Tibial artery (tissue), 4 donors: ENCODE results near the gene ZNF219.
"Not testable (repeated sequence)": the region's sequence is repeated elsewhere in the genome, so short reads cannot be mapped to it uniquely, and the experiment has no call there.

Source experiments
- DNase-seq, 2 donors: peaks; one replicate each; pipeline ENCODE4 v3.0.0-alpha.2; 2019
- H3K27ac ChIP-seq, 2 donors: fragments of 200-600 bp; sonication (generic) in 1 of 2; 1 replicate in 1 of 2; 2 replicates in 1 of 2; pipeline ENCODE4 v1.5.1; 2018 to 2019; ENCODE audit warnings: mild to moderate bottlenecking in 1 of 2
- H3K27me3 ChIP-seq, 2 donors: fragments of 200-600 bp; sonication (generic) in 1 of 2; one replicate each; pipeline versions ENCODE4 v1.5.1 to v1.6.0; 2016 to 2019
- H3K36me3 ChIP-seq, 3 donors: fragments of 200-600 bp; sonication (generic) in 2 of 3; one replicate each; pipeline ENCODE4 v1.5.1; 2016 to 2019; ENCODE audit warnings: mild to moderate bottlenecking in 2 of 3
- H3K4me1 ChIP-seq, 4 donors: fragments of 200-600 bp; sonication (generic) in 2 of 4; 1 replicate in 3 of 4; 2 replicates in 1 of 4; pipeline ENCODE4 v1.5.1; 2016 to 2019
- H3K4me3 ChIP-seq, 2 donors: fragments of 200-600 bp; sonication (generic) in 1 of 2; 1 replicate in 1 of 2; 2 replicates in 1 of 2; pipeline ENCODE4 v1.5.1; 2018 to 2019; ENCODE audit warnings: mild to moderate bottlenecking in 2 of 2
- H3K9me3 ChIP-seq, 3 donors: fragments of 200-600 bp; sonication (generic) in 1 of 3; one replicate each; pipeline ENCODE4 v1.5.1; 2016 to 2019
- intact Hi-C: fragments of 100-400 bp; cut with DNase I; formaldehyde crosslinking; loops from one replicate; pipeline ENCODE4 v1.15.0; 2023; ENCODE audit warnings: low total_unique reads
- TF ChIP-seq, protein P1 (sequence below), 2 experiments: fragments of 200-600 bp in 1 of 2; fragments of 450-650 bp in 1 of 2; IDR thresholded peaks; one replicate each; pipeline ENCODE4 v1.5.1; 2017 to 2019; ENCODE audit warnings: antibody characterized with exemption in 2 of 2, mild to moderate bottlenecking in 1 of 2, moderate library complexity in 1 of 2

Gene ZNF219

DNA sequence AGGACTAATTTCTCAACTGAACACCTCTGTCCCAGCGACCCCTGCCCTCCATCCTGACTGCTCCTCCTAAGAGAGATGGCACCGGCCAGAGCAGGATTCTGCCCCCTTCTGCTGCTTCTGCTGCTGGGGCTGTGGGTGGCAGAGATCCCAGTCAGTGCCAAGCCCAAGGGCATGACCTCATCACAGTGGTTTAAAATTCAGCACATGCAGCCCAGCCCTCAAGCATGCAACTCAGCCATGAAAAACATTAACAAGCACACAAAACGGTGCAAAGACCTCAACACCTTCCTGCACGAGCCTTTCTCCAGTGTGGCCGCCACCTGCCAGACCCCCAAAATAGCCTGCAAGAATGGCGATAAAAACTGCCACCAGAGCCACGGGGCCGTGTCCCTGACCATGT is 55.5 kb downstream of the ZNF219 start:
- intact Hi-C loops, result no loop called here
- H3K4me3 ChIP-seq, result no peak overlapping the region
- DNase-seq, result no peak

DNA sequence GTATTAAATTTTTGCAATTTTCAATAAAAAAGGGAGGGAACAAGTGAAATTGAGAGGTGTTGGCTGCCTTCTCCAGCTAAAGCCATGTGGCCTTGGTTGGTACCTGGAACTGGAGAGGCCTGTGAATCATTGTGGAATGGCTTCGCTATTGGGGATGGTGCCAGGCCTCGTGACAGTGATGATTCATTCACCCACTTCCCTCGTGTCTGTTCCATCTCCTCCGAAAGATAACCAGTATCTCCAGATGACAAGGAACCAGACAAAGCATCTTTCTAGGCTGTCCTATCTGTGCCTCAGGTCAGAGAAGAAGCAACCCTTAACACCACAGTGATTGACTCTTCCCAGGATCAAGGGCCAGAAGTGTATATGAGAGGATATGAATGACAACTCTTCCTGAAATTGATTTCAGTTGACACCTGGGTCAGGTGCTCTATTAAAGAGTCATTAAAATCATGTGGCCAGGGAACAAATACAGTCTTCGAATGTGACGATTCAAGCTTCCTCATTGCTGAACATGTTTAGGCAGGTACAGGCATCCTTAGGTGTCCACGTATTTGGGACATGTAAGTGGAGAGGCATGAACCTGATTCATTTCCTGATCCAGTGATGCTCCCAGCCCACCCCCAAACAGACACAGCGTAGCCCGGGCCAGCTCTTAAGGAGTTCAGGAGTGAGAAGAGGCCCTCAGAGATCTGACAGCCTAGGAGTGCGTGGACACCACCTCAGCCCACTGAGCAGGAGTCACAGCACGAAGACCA is 56.6 kb downstream of the ZNF219 start, which contains the start of gene RNASE7:
TSS of gene RNASE7 (plus strand) at position 687 of the 758 bp plus-strand sequence. CDS start 631 bp downstream, outside the sequence.
- Histone ChIP-seq H3K4me1 (peaks cover 0 to 25% (median 19%) of the 10 kb centered on the region in 4 donors), H3K36me3 (no peaks in the 10 kb centered on the region), H3K27ac (no peak within 1 kb of the TSS), H3K27me3 (peaks cover 0 to 8% of the 10 kb centered on the region in 2 donors), H3K9me3 (no peaks in the 10 kb centered on the region), H3K4me3 (no peak within 1 kb of the TSS)
- TF ChIP-seq, protein P1, sequence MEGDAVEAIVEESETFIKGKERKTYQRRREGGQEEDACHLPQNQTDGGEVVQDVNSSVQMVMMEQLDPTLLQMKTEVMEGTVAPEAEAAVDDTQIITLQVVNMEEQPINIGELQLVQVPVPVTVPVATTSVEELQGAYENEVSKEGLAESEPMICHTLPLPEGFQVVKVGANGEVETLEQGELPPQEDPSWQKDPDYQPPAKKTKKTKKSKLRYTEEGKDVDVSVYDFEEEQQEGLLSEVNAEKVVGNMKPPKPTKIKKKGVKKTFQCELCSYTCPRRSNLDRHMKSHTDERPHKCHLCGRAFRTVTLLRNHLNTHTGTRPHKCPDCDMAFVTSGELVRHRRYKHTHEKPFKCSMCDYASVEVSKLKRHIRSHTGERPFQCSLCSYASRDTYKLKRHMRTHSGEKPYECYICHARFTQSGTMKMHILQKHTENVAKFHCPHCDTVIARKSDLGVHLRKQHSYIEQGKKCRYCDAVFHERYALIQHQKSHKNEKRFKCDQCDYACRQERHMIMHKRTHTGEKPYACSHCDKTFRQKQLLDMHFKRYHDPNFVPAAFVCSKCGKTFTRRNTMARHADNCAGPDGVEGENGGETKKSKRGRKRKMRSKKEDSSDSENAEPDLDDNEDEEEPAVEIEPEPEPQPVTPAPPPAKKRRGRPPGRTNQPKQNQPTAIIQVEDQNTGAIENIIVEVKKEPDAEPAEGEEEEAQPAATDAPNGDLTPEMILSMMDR (IDR thresholded peaks at IDR 0.05), result no peak
- no peak for DNase-seq
- intact Hi-C loops, result loop anchor here (2.0 kb wide), 1 partner anchor 27 kb away; no protein-coding TSS in a partner anchor

More for the DNA sequence above, 55.5 kb downstream of the ZNF219 start:
- TF ChIP-seq, protein P1 (IDR thresholded peaks at IDR 0.05), result no peak
- peaks cover 0 to 8% of the 10 kb centered on the region in 2 donors for H3K27me3 ChIP-seq
- H3K36me3 ChIP-seq, result no peaks in the 10 kb centered on the region
- no peaks in the 10 kb centered on the region for H3K9me3 ChIP-seq
- no peak overlapping the region for H3K27ac ChIP-seq
- peaks cover 0 to 25% (median 19%) of the 10 kb centered on the region in 4 donors for H3K4me1 ChIP-seq

DNA sequence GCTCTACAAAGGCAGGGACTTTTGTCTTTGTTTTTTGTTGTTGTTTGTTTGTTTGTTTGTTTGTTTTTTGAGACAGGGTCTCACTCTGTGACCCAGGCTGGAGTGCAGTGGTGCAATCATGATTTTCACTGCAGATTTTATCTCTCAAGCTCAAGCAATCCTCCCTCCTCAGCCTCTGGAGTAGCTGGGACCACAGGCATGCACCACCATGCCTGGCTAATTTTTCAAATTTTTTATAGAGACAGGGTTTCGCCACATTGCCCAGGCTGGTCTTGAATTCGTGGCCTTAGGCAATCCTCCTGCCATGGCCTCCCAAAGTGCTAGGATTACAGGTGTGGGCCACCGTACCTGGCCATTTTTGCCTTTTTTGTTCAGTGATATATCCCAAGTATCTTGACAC is 57.5 kb downstream of the ZNF219 start:
- DNase-seq, H3K27ac ChIP-seq, H3K36me3 ChIP-seq, H3K27me3 ChIP-seq, H3K9me3 ChIP-seq, H3K4me3 ChIP-seq: not testable (repeated sequence)
- intact Hi-C loops, result loop anchor here (2.0 kb wide), 1 partner anchor 26 kb away; no protein-coding TSS in a partner anchor
- H3K4me1 ChIP-seq, result peaks cover 0 to 25% (median 19%) of the 10 kb centered on the region in 4 donors

DNA sequence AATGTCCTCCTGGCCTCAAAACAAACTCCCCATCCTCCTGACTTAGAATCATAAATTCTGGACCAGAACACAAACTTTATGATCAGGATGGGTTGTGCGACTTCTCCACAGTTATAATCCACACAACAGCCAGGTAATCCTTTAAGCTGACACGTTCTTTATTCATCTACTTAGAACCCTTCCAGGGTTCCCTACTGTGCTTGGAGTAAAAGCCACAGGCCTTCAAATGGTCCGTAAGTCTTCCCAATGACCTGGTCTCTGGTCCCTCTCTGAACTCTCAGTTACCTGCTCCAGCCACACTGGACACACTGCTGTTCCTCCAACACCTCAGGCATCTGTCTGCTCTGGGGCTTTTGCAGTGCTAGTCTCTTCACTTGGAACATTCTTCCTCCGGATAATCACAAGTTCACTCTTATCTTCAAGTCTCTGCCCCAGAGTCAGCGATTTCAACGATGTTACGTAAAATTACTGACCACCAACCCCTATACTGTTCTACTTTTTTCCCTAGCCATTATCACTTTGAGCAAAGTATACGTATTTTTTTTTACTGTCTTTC is 58.0 kb downstream of the ZNF219 start:
- no peak overlapping the region for H3K4me3 ChIP-seq
- H3K27me3 ChIP-seq, result peaks cover 0 to 8% of the 10 kb centered on the region in 2 donors
- TF ChIP-seq, protein P1 (IDR thresholded peaks at IDR 0.05), result no peak
- H3K9me3 ChIP-seq, result no peaks in the 10 kb centered on the region
- no peak overlapping the region for H3K27ac ChIP-seq
- no peaks in the 10 kb centered on the region for H3K36me3 ChIP-seq
- intact Hi-C loops, result loop anchor here (2.0 kb wide), 1 partner anchor 26 kb away; no protein-coding TSS in a partner anchor
- H3K4me1 ChIP-seq, result peaks cover 0 to 25% (median 19%) of the 10 kb centered on the region in 4 donors
- DNase-seq, result no peak
